Measurements from ENCODE around the gene HOTAIR.
A peak's percentile ranks its signal among the peaks of the same experiment; 100 is the strongest.

Gene HOTAIR

GRCh38 chr12:54011665-54012532, 37.1 kb upstream of the HOTAIR start:
- no peak for DNase-seq (ENCODE audit: low read depth in 1 of 2, low spot score in 1 of 2)

GRCh38 chr12:54010972-54011664, 36.4 kb upstream of the HOTAIR start:
- no peak for DNase-seq (ENCODE audit: low read depth in 1 of 2, low spot score in 1 of 2)

GRCh38 chr12:54010053-54010971, 35.6 kb upstream of the HOTAIR start:
- DNase-seq (ENCODE audit: low read depth in 1 of 2, low spot score in 1 of 2): no peak

- DNase-seq (ENCODE audit: low read depth in 1 of 2, low spot score in 1 of 2): no peak
These were observed 34.7 kb upstream of the HOTAIR start for GRCh38 chr12:54009171-54010052.

GRCh38 chr12:54008260-54008552, 33.5 kb upstream of the HOTAIR start:
- no peak for DNase-seq (ENCODE audit: low read depth in 1 of 2, low spot score in 1 of 2)

GRCh38 chr12:54007538-54008259, 32.9 kb upstream of the HOTAIR start:
- DNase-seq (ENCODE audit: low read depth in 1 of 2, low spot score in 1 of 2): no peak

GRCh38 chr12:54006559-54007220, 31.9 kb upstream of the HOTAIR start:
- no peak for DNase-seq (ENCODE audit: low read depth in 1 of 2, low spot score in 1 of 2)

GRCh38 chr12:54005853-54006558, 31.3 kb upstream of the HOTAIR start:
- DNase-seq (ENCODE audit: low read depth in 1 of 2, low spot score in 1 of 2): peak; percentile 63 to 76

GRCh38 chr12:54005531-54005852, 30.7 kb upstream of the HOTAIR start:
- DNase-seq (ENCODE audit: low read depth in 1 of 2, low spot score in 1 of 2): no peak

- DNase-seq (ENCODE audit: low read depth in 1 of 2, low spot score in 1 of 2): no peak
These were observed 30.2 kb upstream of the HOTAIR start for GRCh38 chr12:54004841-54005530.

- no peak for DNase-seq (ENCODE audit: low read depth in 1 of 2, low spot score in 1 of 2)
These were observed 29.5 kb upstream of the HOTAIR start for GRCh38 chr12:54004063-54004840.

- no peak for DNase-seq (ENCODE audit: low read depth in 1 of 2, low spot score in 1 of 2)
These were observed 28.9 kb upstream of the HOTAIR start for GRCh38 chr12:54003625-54004024.

- DNase-seq (ENCODE audit: low read depth in 1 of 2, low spot score in 1 of 2): no peak
These were observed 28.2 kb upstream of the HOTAIR start for GRCh38 chr12:54002915-54003389.

- DNase-seq (ENCODE audit: low read depth in 1 of 2, low spot score in 1 of 2): no peak
These were observed 27.6 kb upstream of the HOTAIR start for GRCh38 chr12:54002278-54002914.

GRCh38 chr12:54001283-54002187, 26.8 kb upstream of the HOTAIR start:
- DNase-seq (ENCODE audit: low read depth in 1 of 2, low spot score in 1 of 2): no peak
